Endothelial cell of umbilical vein (primary cell): Measurements from ENCODE around the gene LRP5. TPM values are rescaled to one million over a fixed set of nuclear protein-coding genes. Genes with fewer than 3 reads are reported as not detected.

ENCODE experiments used
- BruUV-seq: library from RNA; stranded (reverse); fragments of 400-500 nt; replicated peaks from 2 replicates; lab custom pipeline; 2021; lab: Mats Ljungman, UMichigan
- CTCF ChIA-PET: fragments of 300-600, 350-600 bp; sonication (Branson Sonifier 250); formaldehyde crosslinking; loops from one replicate; lab custom pipeline; 2021; ENCODE audit warnings: antibody characterized with exemption, inconsistent platforms; lab: Charles Lee
- POLR2A ChIA-PET: fragments of 300-600, 350-600 bp; sonication (Branson Sonifier 250); formaldehyde crosslinking; loops from one replicate; lab custom pipeline; 2021; ENCODE audit warnings: antibody characterized with exemption, inconsistent platforms; lab: Charles Lee
- DNase-seq: peaks from one replicate; pipeline ENCODE4 v3.0.0-alpha.2; 2011; ENCODE audit warnings: low read depth, low spot score
- FAIRE-seq: peaks from 2 replicates; lab custom pipeline; 2011; peaks lifted over from hg19 to GRCh38; lab: Jason Lieb, UNC
- H2AFZ ChIP-seq: 2 replicates; pipeline ENCODE4 v1.6.0; 2012; ENCODE audit warnings: low read depth, low read length, control low read depth, inconsistent platforms
- H3K27ac ChIP-seq: 2 replicates; pipeline ENCODE4 v1.5.1; 2011; ENCODE audit warnings: low read depth, mild to moderate bottlenecking, control low read depth, low read length, moderate library complexity; ENCODE audit not compliant: insufficient read depth
- H3K27me3 ChIP-seq, 2 experiments: 2 replicates each; pipeline versions ENCODE4 v1.6.0 to v1.6.1; 2011; ENCODE audit warnings: low read length in 2 of 2, mixed read lengths in 1 of 2; ENCODE audit not compliant: control insufficient read depth in 2 of 2, insufficient read depth in 2 of 2
- H3K36me3 ChIP-seq, 2 experiments: 2 replicates in 1 of 2; 3 replicates in 1 of 2; pipeline ENCODE4 v1.5.1; 2011; ENCODE audit warnings: low read length in 2 of 2, mild to moderate bottlenecking in 1 of 2, moderate library complexity in 1 of 2; ENCODE audit not compliant: control insufficient read depth in 2 of 2, insufficient read depth in 2 of 2; ENCODE audit errors: extremely low read depth in 1 of 2
- H3K4me1 ChIP-seq: 3 replicates; pipeline ENCODE4 v1.5.1; 2011; ENCODE audit warnings: mild to moderate bottlenecking, low read length; ENCODE audit not compliant: control insufficient read depth, insufficient read depth; ENCODE audit errors: extremely low read depth
- H3K4me2 ChIP-seq: 2 replicates; pipeline ENCODE4 v1.6.1; 2011; ENCODE audit warnings: low read length, control low read depth, mixed read lengths; ENCODE audit not compliant: insufficient read depth
- H3K4me3 ChIP-seq, 3 experiments: fragments of 200-600 bp in 1 of 3; sonication (generic), shearing (Covaris generic) in 1 of 3; replicated peaks in 1 of 3; 2 replicates each; pipeline ENCODE4 v1.5.1; 2011 to 2016; ENCODE audit warnings: control low read depth in 3 of 3, low read length in 3 of 3, mild to moderate bottlenecking in 2 of 3, inconsistent platforms in 1 of 3, low read depth in 1 of 3, moderate library complexity in 1 of 3; ENCODE audit not compliant: insufficient read depth in 1 of 3
- H3K79me2 ChIP-seq: 2 replicates; pipeline ENCODE4 v1.6.0; 2012; ENCODE audit warnings: low read length, inconsistent platforms; ENCODE audit not compliant: control insufficient read depth, insufficient read depth
- H3K9ac ChIP-seq: replicated peaks from 2 replicates; pipeline ENCODE3; 2011; ENCODE audit warnings: low read length, control low read depth; ENCODE audit not compliant: insufficient read depth; ENCODE audit errors: extremely low read depth
- H3K9me1 ChIP-seq: replicated peaks from 3 replicates; pipeline ENCODE4 v1.6.0; 2011; ENCODE audit warnings: mild to moderate bottlenecking, low read length; ENCODE audit not compliant: control insufficient read depth, insufficient read depth; ENCODE audit errors: extremely low read depth
- H3K9me3 ChIP-seq: replicated peaks from 2 replicates; pipeline ENCODE4 v1.5.1; 2012; ENCODE audit warnings: low read length, inconsistent platforms; ENCODE audit not compliant: control insufficient read depth, insufficient read depth
- H4K20me1 ChIP-seq: replicated peaks from 2 replicates; pipeline ENCODE3; 2011; ENCODE audit warnings: mild to moderate bottlenecking, low read length; ENCODE audit not compliant: control insufficient read depth, insufficient read depth; ENCODE audit errors: extremely low read depth
- CTCF ChIP-seq, 2 donors: IDR thresholded peaks; 1 replicate in 1 of 2; 2 replicates in 1 of 2; pipeline ENCODE4 v1.5.1; 2011; ENCODE audit warnings: low read length in 2 of 2, mild to moderate bottlenecking in 2 of 2, moderate library complexity in 2 of 2, control low read depth in 1 of 2, inconsistent platforms in 1 of 2, low read depth in 1 of 2; ENCODE audit not compliant: insufficient read depth in 1 of 2; ENCODE audit errors: extremely low read depth in 1 of 2
- EZH2 ChIP-seq: IDR thresholded peaks from 2 replicates; pipeline ENCODE4 v1.6.1; 2012; ENCODE audit warnings: borderline replicate concordance, low read depth, mild to moderate bottlenecking, moderate library complexity, low read length, inconsistent platforms; ENCODE audit not compliant: severe bottlenecking
- FOS ChIP-seq: IDR thresholded peaks from 2 replicates; pipeline ENCODE4 v1.6.1; 2011; ENCODE audit warnings: mild to moderate bottlenecking, low read length, moderate library complexity, borderline replicate concordance; ENCODE audit not compliant: insufficient read depth
- GATA2 ChIP-seq: IDR thresholded peaks from 2 replicates; pipeline ENCODE4 v1.7.0; 2011; ENCODE audit warnings: low read depth, mild to moderate bottlenecking, moderate library complexity, mixed read lengths, low read length; ENCODE audit not compliant: insufficient read length, insufficient read depth
- JUN ChIP-seq: IDR thresholded peaks from 2 replicates; pipeline ENCODE4 v1.6.1; 2011; ENCODE audit warnings: borderline replicate concordance, low read depth; ENCODE audit not compliant: insufficient read length, insufficient read depth
- MAX ChIP-seq: IDR thresholded peaks from 2 replicates; pipeline ENCODE4 v1.6.1; 2011; ENCODE audit not compliant: insufficient read depth, insufficient read length
- MYC ChIP-seq: IDR thresholded peaks from one replicate; pipeline ENCODE4 v1.6.1; 2011; ENCODE audit warnings: mild to moderate bottlenecking, low read depth, low read length
- POLR2A ChIP-seq: IDR thresholded peaks from 2 replicates; pipeline ENCODE4 v1.6.1; 2012; ENCODE audit warnings: low read depth, mild to moderate bottlenecking, control low read depth, low read length
- POLR2AphosphoS5 ChIP-seq: IDR thresholded peaks from 2 replicates; pipeline ENCODE4 v1.6.1; 2012; ENCODE audit warnings: low read depth, mild to moderate bottlenecking, control low read depth, low read length, moderate library complexity; ENCODE audit not compliant: insufficient read depth
- dilution Hi-C: fragments of 300-500 bp; cut with MboI; formaldehyde crosslinking; loops from one replicate; pipeline ENCODE4 v1.15.0; 2019; ENCODE audit warnings: low sequenced_read_pairs; ENCODE audit not compliant: extremely low pct_ligation_motif_present
- intact Hi-C: fragments of 100-400 bp; cut with micrococcal nuclease; formaldehyde crosslinking; loops from one replicate; pipeline ENCODE4 v1.10.0; 2022
- polyA plus RNA-seq, 4 experiments: library from polyadenylated mRNA; depleted of rRNA in 3 of 4; stranded (reverse) in 3 of 4; unstranded in 1 of 4; fragments of >200 nt; gene quantifications; 2 replicates each; pipeline versions ENCODE4 v1.2.1 to v1.2.3, GENCODE V29; 2011 to 2012; ENCODE audit warnings: missing spikeins in 1 of 4
- total RNA-seq: library from RNA; stranded (reverse); gene quantifications from 2 replicates; pipeline ENCODE4 v1.2.3, GENCODE V29; 2021

The LRP5 gene
- total and polyA plus RNA-seq, 2 donors (not counting 3 experiments of a cell fraction or from before 2014, with no cell fraction given): 35.1 to 51.8 TPM

DNA sequence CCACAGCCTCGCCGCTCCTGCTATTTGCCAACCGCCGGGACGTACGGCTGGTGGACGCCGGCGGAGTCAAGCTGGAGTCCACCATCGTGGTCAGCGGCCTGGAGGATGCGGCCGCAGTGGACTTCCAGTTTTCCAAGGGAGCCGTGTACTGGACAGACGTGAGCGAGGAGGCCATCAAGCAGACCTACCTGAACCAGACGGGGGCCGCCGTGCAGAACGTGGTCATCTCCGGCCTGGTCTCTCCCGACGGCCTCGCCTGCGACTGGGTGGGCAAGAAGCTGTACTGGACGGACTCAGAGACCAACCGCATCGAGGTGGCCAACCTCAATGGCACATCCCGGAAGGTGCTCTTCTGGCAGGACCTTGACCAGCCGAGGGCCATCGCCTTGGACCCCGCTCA is 35.5 kb downstream of the LRP5 start:
- no peak overlapping the region for H3K4me3 ChIP-seq
- no peaks in the 10 kb centered on the region for H3K79me2 ChIP-seq
- peaks cover 0 to 9% of the 10 kb centered on the region in 2 experiments for H3K36me3 ChIP-seq
- H2AFZ ChIP-seq: no peak overlapping the region
- FAIRE-seq (no peak), DNase-seq (no peak)
- H3K27me3 ChIP-seq: no peaks in the 10 kb centered on the region
- H3K27ac ChIP-seq: no peak overlapping the region
- BruUV-seq: no TSS peak
- TF ChIP-seq GATA2 (no peak), POLR2AphosphoS5 (no peak), FOS (no peak), MYC (no peak), CTCF (IDR thresholded peaks at IDR 0.05; ENCODE audit: extremely low read depth in 1 of 2, insufficient read depth in 1 of 2, low read depth in 1 of 2, low read length in 2 of 2) (no peak), MAX (no peak), EZH2 (no peak), JUN (no peak), POLR2A (no peak)
- ChIA-PET CTCF (no interaction called here), POLR2A (no interaction called here)
- H3K9me3 ChIP-seq: no peaks in the 10 kb centered on the region
- H3K9ac ChIP-seq: no peak overlapping the region
- no peak overlapping the region for H3K4me2 ChIP-seq
- intact Hi-C loops (no loop called here), dilution Hi-C loops (no loop called here)
- H4K20me1 ChIP-seq: no peaks in the 10 kb centered on the region
- H3K9me1 ChIP-seq: no peaks in the 10 kb centered on the region
- H3K4me1 ChIP-seq: no peaks in the 10 kb centered on the region
